K562 (cell line): ENCODE results near the gene TSC22D2. TPM values are rescaled to one million over a fixed set of nuclear protein-coding genes. Genes with fewer than 3 reads are reported as not detected.

ENCODE experiments used
- GABPB1 ChIP-seq: sonication (generic); formaldehyde crosslinking; IDR thresholded peaks from 2 replicates; pipeline ENCODE4 v1.8.0; 2022; ENCODE audit warnings: mild to moderate bottlenecking, missing genetic modification reagents
- MAFK ChIP-seq: IDR thresholded peaks from 2 replicates; pipeline ENCODE4 v1.6.1; 2011; ENCODE audit warnings: low read length, improper control_type of control experiment
- ZNF12 ChIP-seq: sonication (generic); formaldehyde crosslinking; IDR thresholded peaks from 2 replicates; pipeline ENCODE4 v1.4.0; 2020; ENCODE audit warnings: mild to moderate bottlenecking, missing genetic modification reagents
- polyA plus RNA-seq, 8 experiments: library from polyadenylated mRNA; depleted of rRNA in 4 of 8; stranded (reverse) in 5 of 8; unstranded in 3 of 8; fragments of >200 nt; fragmentation: Nextera tagmentation in 2 of 8; fragmentation: Illumina TruSeq in 1 of 8; extraction: Ambion mirVana in 2 of 8; extraction: Trizol in 1 of 8; gene quantifications; 2 replicates each; pipeline versions ENCODE4 v1.2.1 to v1.2.3, GENCODE V29; 2011 to 2014; ENCODE audit warnings: inconsistent platforms in 1 of 8, missing spikeins in 1 of 8
- total RNA-seq, 7 experiments: library from RNA; depleted of rRNA in 6 of 7; stranded (reverse); fragments of >200 nt in 6 of 7; fragmentation: Illumina TruSeq in 2 of 7; extraction: Trizol in 2 of 7; gene quantifications; 2 replicates each; pipeline versions ENCODE4 v1.2.1 to v1.2.3, GENCODE V29; 2011 to 2021; ENCODE audit warnings: low replicate concordance in 1 of 7
- TF ChIP-seq, protein P1 (sequence below): fragments of 450-650 bp; IDR thresholded peaks from 2 replicates; pipeline ENCODE4 v1.6.1; 2018; ENCODE audit not compliant: partially characterized antibody
- TF ChIP-seq, protein P2 (sequence below): fragments of 250-450 bp; sonication (Bioruptor Pico); IDR thresholded peaks from 2 replicates; pipeline ENCODE4 v1.8.0; 2021; ENCODE audit warnings: borderline replicate concordance, mild to moderate bottlenecking, moderate library complexity; ENCODE audit not compliant: poor library complexity, severe bottlenecking
- TF ChIP-seq, protein P3 (sequence below): IDR thresholded peaks from 3 replicates; pipeline ENCODE4 v1.6.1; 2011; ENCODE audit warnings: borderline replicate concordance, mild to moderate bottlenecking, moderate library complexity; ENCODE audit not compliant: insufficient read length; ENCODE audit errors: extremely low read depth

Gene TSC22D2
- total and polyA plus RNA-seq, 9 of the 15 experiments (the other 6 are each of a cell fraction or from before 2014, with no cell fraction given): 5.5 to 44.0 (median 19.3) TPM

DNA sequence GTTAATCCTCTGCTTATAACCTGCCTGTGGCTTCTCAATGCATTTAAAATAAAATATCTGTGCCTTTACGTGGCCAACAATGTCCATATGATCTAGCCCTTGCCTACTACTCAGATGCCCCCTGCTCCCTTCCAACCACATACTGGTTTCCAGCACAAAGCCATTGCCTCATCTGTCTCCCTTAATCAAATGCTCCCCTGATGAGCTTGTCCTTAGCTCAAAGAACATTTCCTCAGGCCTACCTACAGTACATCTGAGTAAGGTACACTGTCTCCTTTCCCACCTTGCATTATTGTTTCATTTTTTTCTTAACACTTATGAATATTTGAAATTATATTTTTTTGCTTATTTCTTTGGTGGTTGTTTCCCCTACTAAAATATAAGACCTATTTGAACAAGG is 5.9 kb upstream of the TSC22D2 start (continued):
- TF ChIP-seq, protein P1, sequence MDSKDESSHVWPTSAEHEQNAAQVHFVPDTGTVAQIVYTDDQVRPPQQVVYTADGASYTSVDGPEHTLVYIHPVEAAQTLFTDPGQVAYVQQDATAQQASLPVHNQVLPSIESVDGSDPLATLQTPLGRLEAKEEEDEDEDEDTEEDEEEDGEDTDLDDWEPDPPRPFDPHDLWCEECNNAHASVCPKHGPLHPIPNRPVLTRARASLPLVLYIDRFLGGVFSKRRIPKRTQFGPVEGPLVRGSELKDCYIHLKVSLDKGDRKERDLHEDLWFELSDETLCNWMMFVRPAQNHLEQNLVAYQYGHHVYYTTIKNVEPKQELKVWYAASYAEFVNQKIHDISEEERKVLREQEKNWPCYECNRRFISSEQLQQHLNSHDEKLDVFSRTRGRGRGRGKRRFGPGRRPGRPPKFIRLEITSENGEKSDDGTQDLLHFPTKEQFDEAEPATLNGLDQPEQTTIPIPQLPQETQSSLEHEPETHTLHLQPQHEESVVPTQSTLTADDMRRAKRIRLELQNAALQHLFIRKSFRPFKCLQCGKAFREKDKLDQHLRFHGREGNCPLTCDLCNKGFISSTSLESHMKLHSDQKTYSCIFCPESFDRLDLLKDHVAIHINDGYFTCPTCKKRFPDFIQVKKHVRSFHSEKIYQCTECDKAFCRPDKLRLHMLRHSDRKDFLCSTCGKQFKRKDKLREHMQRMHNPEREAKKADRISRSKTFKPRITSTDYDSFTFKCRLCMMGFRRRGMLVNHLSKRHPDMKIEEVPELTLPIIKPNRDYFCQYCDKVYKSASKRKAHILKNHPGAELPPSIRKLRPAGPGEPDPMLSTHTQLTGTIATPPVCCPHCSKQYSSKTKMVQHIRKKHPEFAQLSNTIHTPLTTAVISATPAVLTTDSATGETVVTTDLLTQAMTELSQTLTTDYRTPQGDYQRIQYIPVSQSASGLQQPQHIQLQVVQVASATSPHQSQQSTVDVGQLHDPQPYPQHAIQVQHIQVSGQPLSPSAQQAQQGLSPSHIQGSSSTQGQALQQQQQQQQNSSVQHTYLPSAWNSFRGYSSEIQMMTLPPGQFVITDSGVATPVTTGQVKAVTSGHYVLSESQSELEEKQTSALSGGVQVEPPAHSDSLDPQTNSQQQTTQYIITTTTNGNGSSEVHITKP: no peak
- TF ChIP-seq MAFK (no peak), ZNF12 (CRISPR knock-in tag) (no peak), GABPB1 (CRISPR knock-in tag) (no peak)
- TF ChIP-seq, protein P2, sequence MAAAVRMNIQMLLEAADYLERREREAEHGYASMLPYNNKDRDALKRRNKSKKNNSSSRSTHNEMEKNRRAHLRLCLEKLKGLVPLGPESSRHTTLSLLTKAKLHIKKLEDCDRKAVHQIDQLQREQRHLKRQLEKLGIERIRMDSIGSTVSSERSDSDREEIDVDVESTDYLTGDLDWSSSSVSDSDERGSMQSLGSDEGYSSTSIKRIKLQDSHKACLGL: no peak
- TF ChIP-seq, protein P3, sequence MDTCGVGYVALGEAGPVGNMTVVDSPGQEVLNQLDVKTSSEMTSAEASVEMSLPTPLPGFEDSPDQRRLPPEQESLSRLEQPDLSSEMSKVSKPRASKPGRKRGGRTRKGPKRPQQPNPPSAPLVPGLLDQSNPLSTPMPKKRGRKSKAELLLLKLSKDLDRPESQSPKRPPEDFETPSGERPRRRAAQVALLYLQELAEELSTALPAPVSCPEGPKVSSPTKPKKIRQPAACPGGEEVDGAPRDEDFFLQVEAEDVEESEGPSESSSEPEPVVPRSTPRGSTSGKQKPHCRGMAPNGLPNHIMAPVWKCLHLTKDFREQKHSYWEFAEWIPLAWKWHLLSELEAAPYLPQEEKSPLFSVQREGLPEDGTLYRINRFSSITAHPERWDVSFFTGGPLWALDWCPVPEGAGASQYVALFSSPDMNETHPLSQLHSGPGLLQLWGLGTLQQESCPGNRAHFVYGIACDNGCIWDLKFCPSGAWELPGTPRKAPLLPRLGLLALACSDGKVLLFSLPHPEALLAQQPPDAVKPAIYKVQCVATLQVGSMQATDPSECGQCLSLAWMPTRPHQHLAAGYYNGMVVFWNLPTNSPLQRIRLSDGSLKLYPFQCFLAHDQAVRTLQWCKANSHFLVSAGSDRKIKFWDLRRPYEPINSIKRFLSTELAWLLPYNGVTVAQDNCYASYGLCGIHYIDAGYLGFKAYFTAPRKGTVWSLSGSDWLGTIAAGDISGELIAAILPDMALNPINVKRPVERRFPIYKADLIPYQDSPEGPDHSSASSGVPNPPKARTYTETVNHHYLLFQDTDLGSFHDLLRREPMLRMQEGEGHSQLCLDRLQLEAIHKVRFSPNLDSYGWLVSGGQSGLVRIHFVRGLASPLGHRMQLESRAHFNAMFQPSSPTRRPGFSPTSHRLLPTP: no peak
